GM19193 (cell line): ENCODE data around the gene RANGRF.

ENCODE experiments used
- POLR2A ChIP-seq: IDR thresholded peaks from 4 replicates; pipeline ENCODE4 v1.6.1; 2011; ENCODE audit not compliant: insufficient read depth, insufficient read length; ENCODE audit errors: extremely low read depth

The RANGRF gene

DNA sequence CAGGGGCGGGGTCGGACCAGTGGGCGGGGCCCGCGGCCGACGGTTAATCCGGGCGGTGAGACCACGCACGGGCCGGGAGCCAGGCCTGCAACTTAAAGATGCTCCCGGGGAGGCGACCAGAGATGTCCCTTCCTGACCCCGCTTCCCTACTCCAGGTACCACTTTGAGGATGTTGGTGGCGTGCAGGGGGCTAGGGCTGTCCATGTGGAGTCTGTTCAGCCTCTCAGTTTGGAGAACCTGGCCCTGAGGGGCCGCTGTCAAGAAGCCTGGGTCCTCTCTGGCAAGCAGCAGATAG lies 580 bp downstream of the RANGRF start:
- no peak for TF ChIP-seq POLR2A

DNA sequence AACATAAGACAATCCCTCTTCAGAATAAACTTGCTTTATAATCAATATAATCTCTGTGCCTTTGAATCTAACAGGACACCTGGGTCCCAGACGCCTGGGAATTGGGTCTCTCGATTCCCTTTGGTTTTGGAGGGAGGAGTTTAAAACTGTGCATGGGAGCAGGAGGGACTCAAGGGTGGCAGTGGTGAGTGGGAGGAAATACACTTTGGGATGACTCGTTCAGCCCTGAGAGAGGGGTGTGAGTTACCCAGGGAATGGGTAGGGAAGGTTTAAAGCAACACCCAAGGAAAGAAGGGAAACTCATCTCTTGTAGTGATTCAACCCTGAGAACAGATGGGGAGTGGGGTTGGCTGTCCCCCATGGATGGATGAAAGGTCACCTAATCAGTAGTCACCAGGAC lies 1.6 kb downstream of the RANGRF start:
- no peak for TF ChIP-seq POLR2A

DNA sequence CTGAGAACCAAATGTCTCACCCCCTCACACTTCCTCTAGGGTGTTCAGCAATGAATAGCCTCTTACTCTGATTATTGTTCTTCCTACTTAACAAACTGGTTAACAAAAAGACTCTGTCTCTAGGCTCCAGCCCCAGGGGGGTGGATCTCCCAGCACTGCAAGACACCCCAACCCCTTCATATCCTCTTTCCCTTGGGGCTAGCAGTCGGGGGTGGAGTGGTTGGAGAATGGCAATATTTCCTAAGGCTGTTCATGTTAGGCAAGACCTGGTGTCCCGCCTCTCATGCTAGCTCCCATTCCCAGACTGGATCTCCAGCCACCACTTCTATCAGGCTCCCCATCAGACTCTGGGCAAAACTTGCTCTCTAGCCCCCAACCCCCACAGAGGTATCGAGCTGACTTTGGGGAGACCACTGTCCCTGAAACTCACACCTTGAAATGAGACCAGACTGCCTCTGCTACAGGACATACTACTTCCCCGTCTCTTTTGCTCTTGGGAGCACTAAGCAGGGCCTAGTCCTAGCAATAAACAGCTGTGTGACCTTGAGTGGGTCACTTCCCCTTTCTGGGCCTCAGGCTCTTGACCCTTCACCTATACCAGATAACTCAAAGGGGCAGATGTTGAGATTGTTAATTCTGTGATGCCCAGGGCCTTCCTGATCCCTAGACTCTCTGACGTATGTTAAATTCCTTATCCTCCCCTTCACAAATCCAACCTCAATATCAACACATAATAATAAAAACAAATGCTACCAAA lies 4.3 kb downstream of the RANGRF start:
- TF ChIP-seq POLR2A: no peak

DNA sequence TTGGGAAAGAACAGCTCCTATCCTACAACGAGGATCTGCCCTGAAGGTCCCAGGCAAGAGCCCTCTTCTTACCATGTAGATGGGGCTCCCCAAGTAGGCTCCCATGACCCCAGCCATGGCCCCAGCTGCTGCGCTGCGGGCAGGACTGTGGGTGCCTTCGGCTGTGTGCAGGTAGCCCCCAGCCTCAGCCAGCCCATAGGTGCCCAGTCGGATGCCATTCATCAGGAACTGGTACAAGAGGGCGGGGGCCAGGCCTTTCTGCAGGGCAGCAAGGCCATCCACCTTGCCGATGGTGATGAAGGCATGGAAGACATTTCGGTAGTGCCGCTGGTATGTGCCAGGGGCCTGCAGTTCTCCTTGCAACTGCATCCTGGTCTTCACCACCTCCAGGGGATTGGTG lies 5.9 kb downstream of the RANGRF start:
- TF ChIP-seq POLR2A: no peak

DNA sequence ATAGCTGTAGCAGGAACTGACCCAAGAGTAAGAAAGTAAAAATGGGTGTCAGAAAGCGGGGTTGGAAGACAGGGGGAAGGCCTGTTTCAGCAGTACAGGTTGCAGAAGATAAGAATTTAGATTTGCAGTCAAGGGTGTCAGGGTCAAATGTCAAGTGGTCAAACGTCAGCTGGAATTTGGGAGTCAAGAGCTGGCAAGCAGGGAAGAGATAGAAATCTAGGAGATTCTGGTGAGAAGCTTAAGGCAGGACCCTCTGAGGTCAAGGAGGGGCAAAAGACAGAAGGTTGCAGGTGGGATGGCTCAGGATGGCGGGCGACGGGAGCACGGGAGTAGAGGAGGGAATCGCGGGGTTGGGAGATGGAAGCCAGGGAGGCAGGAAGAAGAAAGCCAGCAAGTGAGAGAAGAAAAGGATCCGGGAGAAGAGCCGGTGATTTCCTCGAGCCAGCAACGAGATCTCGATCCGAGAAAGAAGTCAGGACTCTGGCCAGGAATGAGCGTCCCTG lies 6.4 kb downstream of the RANGRF start:
- TF ChIP-seq POLR2A: no peak

DNA sequence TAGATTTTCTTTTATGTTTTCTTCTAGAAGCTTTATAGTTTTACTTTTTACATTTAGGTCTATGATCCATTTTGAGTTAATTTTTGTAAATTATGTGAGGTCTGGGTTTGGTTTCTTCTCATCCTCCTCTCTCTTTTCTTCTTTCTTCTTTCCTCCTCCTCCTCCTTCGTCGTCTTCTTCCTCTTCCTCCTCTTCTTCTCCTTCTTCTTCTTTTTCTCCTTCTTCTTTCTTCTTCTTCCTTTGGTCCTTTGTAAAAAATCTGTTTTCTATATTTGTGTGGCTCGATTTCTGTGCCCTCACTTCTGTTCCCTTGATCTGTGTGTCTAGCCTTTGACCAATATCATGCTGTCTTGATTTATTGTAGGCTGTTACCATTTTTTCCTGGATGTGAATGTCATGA lies 11.8 kb downstream of the RANGRF start:
- no peak for TF ChIP-seq POLR2A

DNA sequence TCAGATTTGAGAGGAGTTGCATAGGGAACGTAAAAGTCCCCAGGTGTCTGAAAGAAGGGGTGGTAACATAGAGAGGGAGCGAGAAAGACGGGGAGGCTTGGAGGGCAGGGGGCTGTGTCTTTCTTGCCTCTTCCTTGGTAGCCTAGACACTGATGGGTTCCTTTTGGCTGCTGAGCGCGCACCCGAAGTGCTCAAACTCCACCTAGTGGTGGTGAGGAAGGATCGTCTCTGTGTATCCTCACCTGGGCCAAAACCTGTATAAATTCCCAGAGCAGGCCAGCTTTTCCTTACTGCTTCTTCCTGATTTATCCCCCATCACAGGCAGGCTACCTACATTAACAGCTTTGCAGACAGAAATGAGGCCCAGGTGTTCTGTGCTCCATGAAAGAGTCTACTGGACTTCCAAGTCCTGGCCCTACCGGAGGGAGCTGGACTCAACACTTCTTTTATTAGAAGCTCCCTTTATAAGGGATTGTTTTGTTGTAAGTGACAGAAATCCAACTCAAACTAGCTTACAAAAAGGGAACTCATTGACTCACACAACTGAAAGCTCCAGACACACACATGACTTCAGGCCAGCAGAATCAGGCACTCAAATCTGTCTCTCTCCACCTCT lies 12.3 kb downstream of the RANGRF start:
- TF ChIP-seq POLR2A: no peak

DNA sequence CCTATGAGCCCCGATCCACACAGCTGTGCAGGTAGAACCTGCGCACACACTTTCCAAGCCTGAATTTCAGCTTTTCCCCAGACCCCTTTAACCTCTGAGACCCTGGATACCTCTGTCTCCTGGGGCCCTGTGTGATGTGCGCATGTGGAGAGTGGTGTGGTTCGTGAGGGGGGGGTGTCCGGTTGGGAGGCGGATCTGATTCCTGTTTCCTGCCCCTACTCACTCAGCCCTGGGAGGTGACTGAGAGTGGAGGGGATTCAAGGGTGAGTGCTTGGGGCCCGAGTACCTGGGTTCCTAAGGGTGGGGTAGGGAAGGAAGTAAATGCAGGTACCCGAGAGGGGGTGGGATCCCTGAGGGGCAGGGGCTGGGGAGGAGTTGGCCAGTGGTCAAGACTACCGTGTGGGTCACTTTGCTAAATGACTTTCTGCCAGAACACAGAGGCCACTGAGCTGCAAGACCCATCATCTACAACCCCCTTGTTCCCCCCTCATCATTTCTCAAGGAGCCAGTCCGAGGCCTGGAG lies 22.2 kb downstream of the RANGRF start:
- TF ChIP-seq POLR2A: no peak

DNA sequence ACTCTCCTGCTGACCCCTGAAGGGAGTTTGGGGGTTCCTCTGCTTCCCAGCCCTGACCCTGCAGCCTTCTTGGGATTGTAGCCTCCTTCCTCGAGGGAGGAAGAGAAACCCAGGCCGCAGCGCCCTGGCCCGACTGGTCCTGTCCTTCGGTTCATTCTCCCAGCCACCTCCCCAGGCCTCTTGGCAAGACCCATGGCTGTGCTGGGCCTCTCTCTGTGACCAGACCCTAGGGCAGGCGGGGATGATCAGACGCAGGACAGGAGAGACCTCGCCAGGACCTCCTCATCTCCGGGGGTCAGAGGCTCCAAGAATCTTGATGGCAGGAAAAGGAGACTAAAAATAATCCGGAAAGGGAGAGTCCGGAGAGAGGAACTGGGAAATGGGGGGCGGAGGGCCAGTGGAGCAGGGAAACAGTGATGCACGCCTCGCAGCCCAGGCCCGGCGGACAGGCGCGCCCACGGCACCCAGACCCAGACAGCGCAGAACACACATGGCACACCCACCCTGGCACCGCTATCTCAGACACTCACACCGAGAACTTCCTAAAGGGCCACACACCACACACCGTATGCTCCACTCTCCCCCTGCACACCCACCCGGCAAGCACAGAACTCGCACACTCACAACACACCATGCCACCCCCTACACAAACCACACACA lies 22.8 kb downstream of the RANGRF start:
- no peak for TF ChIP-seq POLR2A

DNA sequence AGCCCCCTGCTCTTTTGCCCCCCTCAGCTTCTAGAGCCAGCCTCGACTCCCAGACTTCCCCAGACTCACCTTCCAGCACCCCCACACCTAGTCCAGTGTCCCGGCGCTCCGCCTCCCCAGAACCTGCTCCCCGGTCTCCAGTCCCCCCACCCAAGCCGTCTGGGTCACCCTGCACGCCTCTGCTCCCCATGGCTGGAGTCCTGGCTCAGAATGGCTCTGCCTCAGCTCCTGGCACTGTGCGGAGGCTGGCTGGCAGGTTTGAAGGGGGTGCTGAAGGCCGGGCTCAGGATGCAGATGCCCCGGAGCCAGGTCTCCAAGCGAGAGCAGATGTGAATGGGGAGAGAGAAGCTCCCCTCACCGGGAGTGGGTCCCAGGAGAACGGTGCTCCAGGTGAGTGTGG lies 23.8 kb downstream of the RANGRF start:
- TF ChIP-seq POLR2A: no peak

DNA sequence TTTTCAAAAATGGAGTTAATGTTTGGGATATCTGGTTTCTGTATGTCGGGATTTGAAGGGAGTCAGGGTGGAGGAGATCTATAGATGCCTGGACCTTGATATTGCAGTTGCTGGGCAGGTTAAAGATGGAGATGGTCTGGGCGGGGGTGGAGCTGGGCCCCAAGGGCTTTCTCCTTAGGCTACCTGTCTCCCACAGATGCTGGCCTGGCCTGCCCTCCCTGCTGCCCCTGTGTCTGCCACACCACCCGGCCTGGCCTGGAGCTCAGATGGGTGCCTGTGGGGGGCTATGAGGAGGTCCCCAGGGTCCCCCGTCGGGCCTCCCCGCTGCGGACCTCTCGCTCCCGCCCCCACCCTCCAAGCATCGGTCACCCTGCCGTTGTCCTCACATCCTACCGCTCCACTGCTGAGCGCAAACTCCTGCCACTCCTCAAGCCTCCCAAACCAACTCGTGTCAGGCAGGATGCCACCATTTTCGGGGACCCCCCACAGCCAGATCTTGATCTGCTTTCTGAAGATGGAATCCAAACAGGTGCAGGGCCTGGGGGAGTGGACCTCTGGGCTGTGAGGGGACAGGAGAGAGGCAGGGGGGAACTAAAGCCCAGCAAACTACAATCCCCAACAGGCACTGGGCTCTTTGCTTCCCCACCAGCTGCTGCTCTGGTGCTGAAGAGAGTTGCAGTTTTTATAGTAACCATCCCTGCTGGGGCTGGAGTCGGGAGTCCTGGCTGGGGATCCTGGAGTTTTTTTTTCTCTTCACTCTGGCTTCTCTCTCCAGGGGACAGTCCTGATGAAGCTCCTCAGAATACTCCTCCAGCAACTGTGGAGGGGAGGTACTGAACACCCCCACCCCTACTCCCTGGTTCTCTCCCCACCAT lies 24.5 kb downstream of the RANGRF start:
- TF ChIP-seq POLR2A: no peak

DNA sequence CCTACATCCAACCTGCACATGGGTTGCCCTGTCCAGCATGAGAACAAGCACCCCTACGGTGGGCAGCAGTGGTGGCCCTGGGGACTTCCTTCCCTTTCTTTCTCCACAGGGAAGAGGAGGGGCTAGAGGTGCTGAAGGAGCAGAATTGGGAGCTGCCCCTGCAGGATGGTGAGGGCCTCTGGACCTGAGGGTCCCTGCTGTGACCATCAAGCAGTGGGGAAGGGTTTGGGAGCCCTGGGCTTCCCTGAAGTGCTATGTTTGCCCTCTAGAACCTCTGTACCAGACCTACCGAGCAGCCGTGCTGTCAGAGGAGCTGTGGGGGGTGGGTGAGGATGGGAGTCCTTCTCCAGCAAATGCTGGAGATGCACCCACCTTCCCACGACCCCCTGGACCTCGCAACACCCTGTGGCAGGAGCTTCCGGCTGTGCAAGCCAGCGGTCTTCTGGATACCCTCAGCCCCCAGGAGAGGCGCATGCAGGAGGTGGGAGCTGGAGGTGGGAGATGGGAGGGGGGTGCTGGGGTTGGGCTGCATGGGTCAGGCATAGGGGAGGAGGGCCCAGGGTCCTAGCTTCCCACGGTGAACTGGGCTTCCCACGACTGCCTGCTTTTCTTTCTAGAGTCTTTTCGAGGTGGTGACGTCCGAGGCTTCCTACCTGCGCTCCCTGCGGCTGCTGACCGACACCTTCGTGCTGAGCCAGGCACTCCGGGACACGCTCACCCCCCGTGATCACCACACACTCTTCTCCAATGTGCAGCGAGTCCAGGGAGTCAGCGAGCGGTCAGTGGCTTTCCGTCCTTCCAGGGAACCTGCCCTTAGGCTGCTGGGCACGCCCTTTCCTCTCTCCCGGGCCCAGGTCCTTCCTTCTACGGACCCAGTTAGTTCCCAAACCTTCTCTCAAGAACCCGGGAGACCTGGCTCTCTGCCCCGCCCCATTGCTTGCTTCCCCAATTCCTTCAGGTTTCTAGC lies 26.6 kb downstream of the RANGRF start:
- no peak for TF ChIP-seq POLR2A

DNA sequence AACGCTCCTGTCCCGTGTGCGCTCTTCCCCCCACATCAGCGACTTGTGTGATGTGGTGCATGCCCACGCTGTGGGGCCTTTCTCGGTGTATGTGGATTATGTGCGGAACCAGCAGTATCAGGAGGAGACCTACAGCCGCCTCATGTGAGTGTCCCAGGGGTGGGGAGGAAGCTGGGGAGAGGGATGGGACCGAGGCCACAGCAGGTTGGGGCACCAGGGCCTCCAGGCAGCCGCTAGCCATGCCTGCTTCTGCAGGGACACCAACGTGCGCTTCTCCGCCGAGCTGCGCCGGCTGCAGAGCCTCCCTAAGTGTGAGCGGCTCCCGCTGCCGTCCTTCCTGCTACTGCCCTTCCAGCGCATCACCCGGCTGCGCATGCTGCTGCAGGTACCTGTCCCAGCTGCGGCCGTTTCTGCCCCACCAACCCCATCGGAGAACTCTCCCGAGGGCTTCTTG lies 27.3 kb downstream of the RANGRF start:
- TF ChIP-seq POLR2A: no peak
